Type B pancreatic cell (in vitro differentiated cells): Measurements from ENCODE around the gene APBA1. TPM values are rescaled to one million over a fixed set of nuclear protein-coding genes. Genes with fewer than 3 reads are reported as not detected.

Source experiments
- DNase-seq: peaks from one replicate; pipeline ENCODE4 v3.0.0; 2021; ENCODE audit warnings: mixed read lengths; ENCODE audit not compliant: unreplicated experiment; ENCODE audit errors: extremely low spot score
- H3K27ac Mint-ChIP-seq: 2 replicates; pipeline ENCODE4 v1.8.0; 2021; ENCODE audit warnings: mild to moderate bottlenecking, mixed read lengths
- H3K27me3 Mint-ChIP-seq: 2 replicates; pipeline ENCODE4 v1.8.0; 2021; ENCODE audit warnings: mixed read lengths
- H3K36me3 Mint-ChIP-seq: 2 replicates; pipeline ENCODE4 v1.8.0; 2021; ENCODE audit warnings: mixed read lengths
- H3K4me1 Mint-ChIP-seq: one replicate; pipeline ENCODE4 v1.8.0; 2021; ENCODE audit warnings: mixed read lengths; ENCODE audit not compliant: unreplicated experiment
- H3K4me3 Mint-ChIP-seq: 2 replicates; pipeline ENCODE4 v1.8.0; 2021; ENCODE audit warnings: mild to moderate bottlenecking, mixed read lengths
- H3K9me3 Mint-ChIP-seq: 2 replicates; pipeline ENCODE4 v1.8.0; 2021; ENCODE audit warnings: mixed read lengths
- CTCF ChIP-seq: fragments of 200-600 bp; sonication (generic); conservative IDR thresholded peaks from 2 replicates; pipeline ENCODE4 v1.5.0; 2021; ENCODE audit warnings: antibody characterized with exemption, mild to moderate bottlenecking
- total RNA-seq: library from RNA; stranded (reverse); gene quantifications from 2 replicates; pipeline ENCODE4 v1.2.1, GENCODE V29; 2021; ENCODE audit warnings: low replicate concordance

Gene APBA1
- total RNA-seq, 1 donor from 2014 or later: 6.3 TPM

- no peaks in the 10 kb centered on the region for H3K4me1 Mint-ChIP-seq
- no peak for DNase-seq
- no peaks in the 10 kb centered on the region for H3K36me3 Mint-ChIP-seq
- H3K9me3 Mint-ChIP-seq: no peaks in the 10 kb centered on the region
- TF ChIP-seq CTCF: no peak
- H3K27me3 Mint-ChIP-seq: no peaks in the 10 kb centered on the region
- H3K4me3 Mint-ChIP-seq: no peak overlapping the region
- H3K27ac Mint-ChIP-seq: no peak overlapping the region
These were observed 61.0 kb downstream of the APBA1 start for GRCh38 chr9:69611221-69611620.

- H3K27me3 Mint-ChIP-seq: no peaks in the 10 kb centered on the region
- no peak for TF ChIP-seq CTCF
These were observed 63.0 kb downstream of the APBA1 start for GRCh38 chr9:69609156-69609555.

GRCh38 chr9:69606089-69606488 is 66.1 kb downstream of the APBA1 start:
- H3K27me3 Mint-ChIP-seq: no peaks in the 10 kb centered on the region

More at GRCh38 chr9:69609156-69609555, 63.0 kb downstream of the APBA1 start:
- Mint-ChIP-seq H3K9me3 (no peaks in the 10 kb centered on the region), H3K4me1 (no peaks in the 10 kb centered on the region), H3K27ac (no peak overlapping the region), H3K4me3 (no peak overlapping the region), H3K36me3 (no peaks in the 10 kb centered on the region)
- no peak for DNase-seq

GRCh38 chr9:69605406-69605805 is 66.8 kb downstream of the APBA1 start:
- H3K9me3 Mint-ChIP-seq: no peaks in the 10 kb centered on the region
- TF ChIP-seq CTCF: no peak
- peaks cover 3% of the 10 kb centered on the region for H3K4me1 Mint-ChIP-seq
- no peak for DNase-seq
- H3K27me3 Mint-ChIP-seq: no peaks in the 10 kb centered on the region
- no peak overlapping the region for H3K27ac Mint-ChIP-seq
- H3K4me3 Mint-ChIP-seq: no peak overlapping the region
- no peaks in the 10 kb centered on the region for H3K36me3 Mint-ChIP-seq

More at GRCh38 chr9:69606089-69606488, 66.1 kb downstream of the APBA1 start:
- Mint-ChIP-seq H3K4me3 (no peak overlapping the region), H3K27ac (no peak overlapping the region), H3K36me3 (no peaks in the 10 kb centered on the region), H3K9me3 (no peaks in the 10 kb centered on the region), H3K4me1 (peaks cover 3% of the 10 kb centered on the region)
- no peak for TF ChIP-seq CTCF
- no peak for DNase-seq

GRCh38 chr9:69604568-69605219 is 67.5 kb downstream of the APBA1 start:
- no peak for DNase-seq
- Mint-ChIP-seq H3K9me3 (no peaks in the 10 kb centered on the region), H3K4me1 (peaks cover 3% of the 10 kb centered on the region), H3K4me3 (no peak overlapping the region), H3K27me3 (no peaks in the 10 kb centered on the region), H3K36me3 (no peaks in the 10 kb centered on the region), H3K27ac (no peak overlapping the region)
- TF ChIP-seq CTCF: no peak
